ENCODE results near the gene CORO6.

GRCh38 chr17:29628644-29629043 is 5.9 kb upstream of the CORO6 start:
- no peak for TF ChIP-seq YY1 (IDR thresholded peaks at IDR 0.05; ENCODE audit: insufficient read depth, insufficient read length)
- TF ChIP-seq ZNF274 (IDR thresholded peaks at IDR 0.05; ENCODE audit: low read depth, low read length), result no peak
- no peak for TF ChIP-seq SUZ12 (IDR thresholded peaks at IDR 0.05; ENCODE audit: extremely low read depth, insufficient read depth, insufficient read length)

Measured in NT2/D1 (cell line).